Hematopoietic multipotent progenitor cell (in vitro differentiated cells): ENCODE data around the gene NXN. TPM values are rescaled to one million over a fixed set of nuclear protein-coding genes. Genes with fewer than 3 reads are reported as not detected.
"Not testable (repeated sequence)": the region's sequence is repeated elsewhere in the genome, so short reads cannot be mapped to it uniquely, and the experiment has no call there.

Experiments used
- DNase-seq, 3 donors: peaks; one replicate each; pipeline ENCODE4 v3.0.0-alpha.2; 2011 to 2015; ENCODE audit warnings: low read depth in 2 of 3, low spot score in 2 of 3
- total RNA-seq: library from RNA; depleted of rRNA; stranded (reverse); fragments of >200 nt; gene quantifications from one replicate; pipeline ENCODE4 v1.2.3, GENCODE V29; 2012

The NXN gene
- total RNA-seq, 1 donor = 1.6 TPM

GRCh38 chr17:846901-847843 lies 132.4 kb downstream of the NXN start:
- no peak for DNase-seq

- DNase-seq = no peak
These were observed 138.3 kb downstream of the NXN start for GRCh38 chr17:841313-841712.

GRCh38 chr17:838486-838885 lies 141.1 kb downstream of the NXN start:
- no peak for DNase-seq

GRCh38 chr17:836151-836550 lies 143.4 kb downstream of the NXN start:
- no peak for DNase-seq

- DNase-seq = not testable (repeated sequence)
These were observed 143.9 kb downstream of the NXN start for GRCh38 chr17:835721-836120.

- DNase-seq = no peak
These were observed 144.3 kb downstream of the NXN start for GRCh38 chr17:835263-835662.

GRCh38 chr17:834136-834535 lies 145.4 kb downstream of the NXN start:
- no peak for DNase-seq

- no peak for DNase-seq
These were observed 148.6 kb downstream of the NXN start for GRCh38 chr17:830950-831349.

- DNase-seq = no peak
These were observed 149.2 kb downstream of the NXN start for GRCh38 chr17:830381-830780.

- not testable (repeated sequence) for DNase-seq
These were observed 150.0 kb downstream of the NXN start for GRCh38 chr17:829614-830013.

- no peak for DNase-seq
These were observed 150.8 kb downstream of the NXN start for GRCh38 chr17:828761-829160.

GRCh38 chr17:826778-827177 lies 152.8 kb downstream of the NXN start:
- no peak for DNase-seq

- DNase-seq = no peak
These were observed 154.4 kb downstream of the NXN start for GRCh38 chr17:825216-825615.

GRCh38 chr17:824378-824777 lies 155.2 kb downstream of the NXN start:
- no peak for DNase-seq

- DNase-seq = no peak
These were observed 156.1 kb downstream of the NXN start for GRCh38 chr17:823501-823902.

- no peak for DNase-seq
These were observed 160.3 kb downstream of the NXN start for GRCh38 chr17:819251-819650.

GRCh38 chr17:814371-814770 lies 165.2 kb downstream of the NXN start:
- DNase-seq = no peak

GRCh38 chr17:812638-813204 lies 166.9 kb downstream of the NXN start:
- DNase-seq = no peak

GRCh38 chr17:811051-811784 lies 168.4 kb downstream of the NXN start:
- no peak for DNase-seq

GRCh38 chr17:807523-808294 lies 171.9 kb downstream of the NXN start:
- DNase-seq = no peak
